HL-60 (cell line): ENCODE measurements around the gene EGFL7.

Experiments
- DNase-seq, 2 experiments: peaks; one replicate each; pipeline ENCODE4 v3.0.0-alpha.2; 2010 to 2020; ENCODE audit warnings: low read depth in 1 of 2, low spot score in 1 of 2
- H3K27ac ChIP-seq: fragments of 250-450 bp; sonication (Bioruptor Pico); replicated peaks from 2 replicates; pipeline ENCODE4 v1.5.1; 2020; ENCODE audit warnings: mild to moderate bottlenecking, moderate library complexity
- H3K27me3 ChIP-seq: fragments of 250-450 bp; sonication (Bioruptor Pico); 2 replicates; pipeline ENCODE4 v1.5.1; 2021; ENCODE audit warnings: mild to moderate bottlenecking, moderate library complexity; ENCODE audit not compliant: insufficient read depth, poor library complexity, severe bottlenecking
- H3K4me3 ChIP-seq: replicated peaks from 2 replicates; pipeline ENCODE4 v1.5.1; 2011; ENCODE audit warnings: mild to moderate bottlenecking, control low read depth, low read length; ENCODE audit not compliant: insufficient read depth
- CTCF ChIP-seq: IDR thresholded peaks from one replicate; pipeline ENCODE4 v1.5.1; 2011; ENCODE audit warnings: low read length, control low read depth, inconsistent platforms; ENCODE audit not compliant: insufficient read depth
- GABPA ChIP-seq: IDR thresholded peaks from 2 replicates; pipeline ENCODE4 v1.6.1; 2012; ENCODE audit warnings: low read depth
- POLR2AphosphoS5 ChIP-seq: IDR thresholded peaks from 2 replicates; pipeline ENCODE4 v1.6.1; 2012; ENCODE audit warnings: low read depth
- REST ChIP-seq: IDR thresholded peaks from 2 replicates; pipeline ENCODE4 v1.6.1; 2012; ENCODE audit warnings: low read depth; ENCODE audit not compliant: insufficient replicate concordance
- SPI1 ChIP-seq: IDR thresholded peaks from 2 replicates; pipeline ENCODE4 v1.6.1; 2012; ENCODE audit warnings: low read depth, mild to moderate bottlenecking, borderline replicate concordance

The EGFL7 gene

GRCh38 chr9:136719195-136719880 is 56.6 kb downstream of the EGFL7 start:
- Histone ChIP-seq H3K4me3 (no peak overlapping the region), H3K27me3 (no peaks in the 10 kb centered on the region), H3K27ac (peak overlapping the region; percentile 38)
- DNase-seq: peak in 1 of 2 experiments; percentile 58
- TF ChIP-seq POLR2AphosphoS5 (no peak; the same call in 1 of the 2 replicates), CTCF (no peak), GABPA (no peak), SPI1 (peak; percentile 7; the same call in 1 of the 2 replicates)

GRCh38 chr9:136720251-136720897 is 57.7 kb downstream of the EGFL7 start:
- TF ChIP-seq GABPA (no peak), POLR2AphosphoS5 (no peak), REST (no peak), SPI1 (no peak), CTCF (no peak)
- no peak overlapping the region for H3K4me3 ChIP-seq
- H3K27ac ChIP-seq: no peak overlapping the region
- DNase-seq: no peak
- H3K27me3 ChIP-seq: no peaks in the 10 kb centered on the region

- H3K27me3 ChIP-seq: no peaks in the 10 kb centered on the region
- H3K4me3 ChIP-seq: no peak overlapping the region
- no peak for DNase-seq
- H3K27ac ChIP-seq: no peak overlapping the region
- TF ChIP-seq POLR2AphosphoS5: no peak
- TF ChIP-seq REST: no peak
- TF ChIP-seq CTCF: no peak
- no peak for TF ChIP-seq GABPA
- no peak for TF ChIP-seq SPI1
Measured at GRCh38 chr9:136720898-136721338, 58.2 kb downstream of the EGFL7 start.
